ENCODE data around the gene AFG3L2. TPM values are rescaled to one million over a fixed set of nuclear protein-coding genes. Genes with fewer than 3 reads are reported as not detected.

The AFG3L2 gene
- total RNA-seq, 2 donors from 2014 or later: 26.4 to 29.4 TPM

GRCh38 chr18:12291161-12291560 lies 85.9 kb downstream of the AFG3L2 start:
- intact Hi-C loops (cut with DNase I): no loop called here
- DNase-seq (ENCODE audit: low spot score): no peak

GRCh38 chr18:12290086-12290485 lies 86.9 kb downstream of the AFG3L2 start:
- DNase-seq (ENCODE audit: low spot score): no peak
- intact Hi-C loops (cut with DNase I): no loop called here

GRCh38 chr18:12288403-12288755 lies 88.6 kb downstream of the AFG3L2 start:
- DNase-seq (ENCODE audit: low spot score): no peak
- intact Hi-C loops (cut with DNase I): no loop called here

- intact Hi-C loops (cut with DNase I): no loop called here
- peak; percentile 95 for DNase-seq (ENCODE audit: low spot score)
Observed at GRCh38 chr18:12287684-12288402, 89.2 kb downstream of the AFG3L2 start.

- DNase-seq (ENCODE audit: low spot score): peak; percentile 74
- intact Hi-C loops (cut with DNase I): no loop called here
Observed at GRCh38 chr18:12287131-12287681, 89.8 kb downstream of the AFG3L2 start.

- intact Hi-C loops (cut with DNase I): no loop called here
- DNase-seq (ENCODE audit: low spot score): no peak
Observed at GRCh38 chr18:12283666-12284065, 93.4 kb downstream of the AFG3L2 start.

- intact Hi-C loops (cut with DNase I): no loop called here
- DNase-seq (ENCODE audit: low spot score): no peak
Observed at GRCh38 chr18:12283256-12283655, 93.8 kb downstream of the AFG3L2 start.

- intact Hi-C loops (cut with DNase I): no loop called here
- DNase-seq (ENCODE audit: low spot score): no peak
Observed at GRCh38 chr18:12282442-12283039, 94.5 kb downstream of the AFG3L2 start.

- DNase-seq (ENCODE audit: low spot score): no peak
- intact Hi-C loops (cut with DNase I): no loop called here
Observed at GRCh38 chr18:12281861-12282260, 95.2 kb downstream of the AFG3L2 start.

GRCh38 chr18:12279781-12280531 lies 97.1 kb downstream of the AFG3L2 start:
- DNase-seq (ENCODE audit: low spot score): no peak
- intact Hi-C loops (cut with DNase I): no loop called here

Other genes starting within 250 kb of the AFG3L2 start
- gene CIDEA, start 122.9 kb downstream of the AFG3L2 start, total RNA-seq: under 1 TPM in 1 of 2 donors, not detected in 1; 0.24 TPM
- 100 to 1,000 TPM; 274 to 288 TPM for gene TUBB6, start 69.0 kb downstream of the AFG3L2 start, total RNA-seq
- gene PRELID3A, start 30.7 kb upstream of the AFG3L2 start, total RNA-seq: 1 to 10 TPM; 3.3 to 3.7 TPM

Measured in posterior vena cava (tissue), 2 donors.